GM18907 (cell line): Measurements from ENCODE around the gene GSTT2B.
"Not testable (repeated sequence)": the region's sequence is repeated elsewhere in the genome, so short reads cannot be mapped to it uniquely, and the experiment has no call there.

Experiments
- ATAC-seq: cut with Tn5 transposase; IDR thresholded peaks from one replicate; pipeline ENCODE4 v1.9.1; 2021; ENCODE audit warnings: mild to moderate bottlenecking, moderate library complexity; ENCODE audit not compliant: unreplicated experiment

Gene GSTT2B, protein sequence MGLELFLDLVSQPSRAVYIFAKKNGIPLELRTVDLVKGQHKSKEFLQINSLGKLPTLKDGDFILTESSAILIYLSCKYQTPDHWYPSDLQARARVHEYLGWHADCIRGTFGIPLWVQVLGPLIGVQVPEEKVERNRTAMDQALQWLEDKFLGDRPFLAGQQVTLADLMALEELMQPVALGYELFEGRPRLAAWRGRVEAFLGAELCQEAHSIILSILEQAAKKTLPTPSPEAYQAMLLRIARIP

DNA sequence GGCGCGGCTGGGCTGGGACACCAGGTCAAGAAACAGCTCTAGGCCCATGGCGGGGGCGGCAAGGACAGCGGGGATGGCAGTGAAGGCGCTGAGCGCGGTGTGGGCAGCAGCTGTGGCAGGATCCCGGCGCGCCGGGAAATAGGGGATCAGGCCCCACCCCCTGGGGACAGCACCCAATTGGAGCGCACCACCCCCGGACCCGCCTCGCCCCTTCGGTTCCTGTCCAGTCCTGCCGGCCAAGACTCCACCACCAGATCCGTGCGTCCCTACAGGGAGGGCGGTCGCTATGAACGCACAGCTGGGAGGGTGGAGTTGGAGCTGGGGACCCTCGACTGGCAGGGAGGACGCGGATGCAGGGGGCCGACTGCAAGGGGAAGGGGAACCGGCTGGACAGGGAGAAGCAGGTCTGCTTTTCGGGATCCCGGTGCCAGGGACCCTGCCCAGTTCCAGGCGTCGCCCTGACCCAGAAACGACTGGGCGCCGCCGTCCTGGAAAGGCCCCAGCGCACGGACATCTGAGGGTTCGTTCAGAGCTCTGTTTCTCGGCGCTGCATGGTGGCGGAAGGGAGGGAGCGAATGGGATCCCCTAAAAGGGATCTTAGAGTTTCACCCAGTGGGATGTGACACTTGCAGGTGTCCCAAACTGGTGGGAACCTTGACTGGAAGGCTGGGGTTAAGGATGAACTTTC is at the start of gene GSTT2B:
Gene GSTT2B, minus strand, starts transcription at position 112 of the 688 bp plus-strand sequence. Its CDS starts 64 bp downstream, at position 48.
- ATAC-seq = not testable (repeated sequence)

DNA sequence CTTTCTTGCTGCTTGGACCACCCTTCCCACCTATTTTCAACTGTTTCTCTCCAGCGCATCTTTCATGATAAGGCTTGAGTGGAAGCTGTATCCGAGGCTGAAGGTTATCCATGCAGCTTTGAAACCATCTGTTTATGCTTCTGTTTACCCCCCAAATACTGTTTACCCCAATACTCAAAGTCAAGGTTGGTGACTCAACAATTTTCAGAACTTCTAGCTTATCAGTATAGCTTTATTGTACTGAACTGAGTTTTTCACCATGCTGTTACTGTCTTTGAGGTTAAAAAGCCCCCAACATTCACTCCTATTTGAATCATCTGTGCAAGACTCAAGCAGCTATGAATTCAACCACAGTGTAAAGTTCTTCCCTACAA is 49.0 kb upstream of the GSTT2B start:
- no peak for ATAC-seq

DNA sequence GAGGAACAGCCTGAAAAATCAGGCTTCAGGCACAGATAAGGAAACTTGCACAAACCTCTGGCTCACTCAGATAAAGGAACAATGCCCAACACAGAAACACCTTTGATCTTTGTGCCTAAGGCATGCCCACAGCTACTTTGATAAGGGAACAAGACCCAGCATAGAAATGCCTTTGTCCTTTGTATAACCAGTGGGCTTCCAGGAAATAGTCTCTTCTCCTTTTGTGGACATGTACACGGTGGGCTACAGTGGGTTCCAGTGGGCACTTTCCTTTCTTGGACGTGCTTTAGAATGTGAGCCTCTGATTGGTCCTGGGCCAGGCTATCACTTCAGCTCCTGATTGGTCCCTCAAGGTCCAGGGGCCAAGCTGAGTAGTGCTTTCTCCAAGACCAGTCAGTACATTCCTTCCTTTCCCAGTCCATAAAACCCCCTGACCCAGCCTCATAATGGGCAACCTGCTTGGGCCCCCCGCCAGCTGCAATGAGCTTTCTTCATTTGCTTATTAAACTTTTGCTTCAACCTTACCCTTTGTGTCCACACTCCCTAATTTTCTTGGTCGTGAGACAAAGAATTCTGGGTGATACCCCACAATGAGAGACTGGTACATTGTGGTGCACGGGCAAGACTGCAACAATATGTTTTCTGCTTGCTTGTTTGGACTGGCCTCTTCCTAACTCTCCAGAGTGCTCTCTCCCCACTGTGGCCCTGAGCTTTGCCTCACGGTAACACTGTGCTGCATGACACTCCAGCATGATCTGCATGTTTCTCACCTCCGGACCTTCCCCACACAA is 48.4 kb upstream of the GSTT2B start:
- no peak for ATAC-seq

DNA sequence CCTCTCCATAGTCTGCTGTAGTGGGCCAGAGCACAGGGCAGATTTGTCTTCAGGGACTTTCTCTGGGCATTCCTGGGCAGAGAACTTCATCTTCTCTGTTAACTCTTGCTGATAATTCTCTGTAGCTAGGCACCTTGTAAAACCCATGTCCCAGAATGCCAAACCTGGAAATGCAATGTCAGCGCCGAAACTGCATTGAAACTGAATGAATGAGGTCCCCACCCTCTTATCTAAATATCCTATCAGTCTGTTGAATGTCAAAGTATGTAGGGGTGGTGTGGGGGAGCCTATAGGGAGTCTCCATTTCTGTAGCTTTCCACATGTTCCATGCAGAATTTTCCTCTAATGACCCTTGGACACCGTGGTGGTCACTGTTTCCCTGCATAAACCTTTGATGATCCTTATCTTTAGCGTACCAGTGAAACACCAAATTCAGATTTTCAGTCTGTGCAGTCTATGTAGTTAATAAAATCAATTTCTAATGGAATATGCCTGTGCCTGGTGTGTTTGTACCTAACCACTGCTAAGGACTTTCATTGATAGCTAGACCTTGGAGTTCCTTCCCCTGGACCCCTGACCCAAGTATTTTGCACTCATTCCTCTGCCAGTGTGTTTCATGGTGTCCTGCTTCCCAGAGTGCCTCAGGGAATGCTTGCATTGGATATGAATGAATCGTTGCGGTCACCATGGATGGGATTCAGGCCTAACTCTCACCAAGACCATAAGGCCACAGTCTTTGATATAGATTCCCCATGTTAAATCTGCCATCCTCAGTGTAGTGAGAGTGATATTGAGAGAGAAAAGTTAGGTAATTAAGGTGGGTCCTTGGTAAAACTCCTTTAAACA is 47.6 kb upstream of the GSTT2B start:
- no peak for ATAC-seq

DNA sequence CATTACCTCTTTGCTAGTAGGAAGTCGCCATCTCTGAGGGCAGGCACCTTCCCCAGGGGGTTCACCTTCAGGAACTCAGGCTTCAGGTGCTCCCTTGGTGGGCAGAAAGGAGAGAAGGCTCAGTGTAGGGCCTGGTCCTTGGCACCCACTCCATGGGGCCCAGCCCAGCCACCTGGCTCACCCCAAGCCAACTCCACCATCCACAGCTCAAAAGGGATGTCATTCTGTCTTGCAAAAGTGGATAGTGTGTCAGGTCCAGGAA is 47.0 kb upstream of the GSTT2B start:
- no peak for ATAC-seq

DNA sequence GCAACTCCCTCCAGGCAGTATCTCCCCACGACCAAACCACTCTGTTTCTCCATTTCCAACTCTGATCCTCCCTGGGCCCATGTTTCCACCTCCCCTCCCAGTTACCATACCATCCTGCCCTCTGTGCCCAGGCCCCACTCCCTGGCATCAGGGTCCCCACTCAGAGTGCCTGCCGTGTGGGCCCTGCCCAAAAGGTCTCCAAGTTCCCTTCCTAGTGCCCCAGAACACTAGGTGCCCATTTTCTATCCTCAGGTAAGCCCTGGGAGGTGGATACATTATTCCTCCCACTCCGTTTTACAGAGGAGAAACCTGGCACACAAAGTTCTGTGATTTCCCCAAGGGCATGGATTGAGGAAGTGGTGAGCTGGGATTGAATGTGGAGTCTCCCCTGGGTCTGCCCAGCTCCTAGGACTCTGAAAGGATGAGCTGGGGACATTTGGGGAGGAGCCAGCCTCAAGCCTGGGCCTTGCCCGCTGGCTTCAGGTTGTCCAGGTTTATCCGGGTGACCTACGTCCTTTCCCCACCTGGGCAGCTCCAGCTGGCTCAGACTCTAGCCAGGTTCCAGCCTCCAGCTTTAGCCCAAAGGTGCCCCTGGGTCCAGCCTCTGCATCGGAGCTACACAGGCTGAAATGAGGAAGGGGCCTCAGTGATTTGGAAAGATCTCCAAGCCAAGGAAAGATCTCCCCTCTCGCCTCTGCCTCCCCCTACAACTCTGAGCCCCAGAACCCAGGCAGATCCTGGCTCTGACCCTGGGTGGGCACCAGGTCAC is 46.4 kb upstream of the GSTT2B start:
- no peak for ATAC-seq

DNA sequence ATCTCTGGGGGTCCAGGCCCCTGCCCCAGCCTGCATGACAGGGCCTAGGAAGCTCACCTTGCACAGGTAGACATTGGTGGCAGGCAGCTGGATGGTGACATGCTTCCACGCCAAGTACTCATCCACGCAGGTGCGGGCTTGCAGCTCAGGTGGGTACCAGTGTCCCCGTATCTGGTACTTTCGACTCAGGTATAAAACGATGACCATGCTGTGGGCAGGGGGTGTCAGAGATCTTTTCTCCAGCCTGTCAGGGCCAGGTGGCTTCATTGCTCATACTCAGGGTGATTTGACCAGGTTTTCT is 45.9 kb upstream of the GSTT2B start:
- no peak for ATAC-seq

DNA sequence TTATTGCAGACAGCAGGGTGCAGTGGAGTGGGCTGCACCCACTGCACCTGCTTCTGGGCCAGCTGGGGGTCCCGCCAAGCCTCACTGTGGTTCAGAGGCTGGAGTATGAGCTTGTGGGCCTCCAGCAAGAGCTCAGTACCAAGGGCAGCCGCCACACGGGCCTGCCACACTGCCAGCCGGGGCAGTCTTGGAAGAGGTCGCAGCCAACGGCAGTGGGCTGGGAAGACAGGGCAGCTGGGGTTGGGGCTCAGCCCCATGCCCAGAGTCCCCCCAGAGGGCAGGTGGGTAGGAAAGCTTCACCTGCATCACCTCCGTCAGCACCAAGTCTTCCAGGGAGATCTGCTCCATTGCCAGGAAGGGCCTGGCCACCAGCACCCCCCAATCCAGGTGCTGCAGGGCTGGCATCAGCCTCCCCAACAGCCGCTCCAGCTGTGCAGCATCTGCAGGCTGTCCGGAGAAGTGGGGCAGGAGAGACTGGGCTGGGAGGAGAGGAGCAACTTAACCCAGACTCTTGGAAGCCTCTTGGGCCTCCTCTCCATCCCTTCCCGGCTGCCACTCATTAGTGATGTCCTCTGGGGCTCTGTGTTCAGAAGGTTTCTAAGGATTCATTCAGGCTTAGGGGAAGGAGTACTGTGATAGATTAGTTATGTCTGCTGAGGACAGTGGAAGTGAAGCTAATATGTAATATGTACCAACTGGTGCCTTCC is 45.4 kb upstream of the GSTT2B start:
- ATAC-seq = no peak

DNA sequence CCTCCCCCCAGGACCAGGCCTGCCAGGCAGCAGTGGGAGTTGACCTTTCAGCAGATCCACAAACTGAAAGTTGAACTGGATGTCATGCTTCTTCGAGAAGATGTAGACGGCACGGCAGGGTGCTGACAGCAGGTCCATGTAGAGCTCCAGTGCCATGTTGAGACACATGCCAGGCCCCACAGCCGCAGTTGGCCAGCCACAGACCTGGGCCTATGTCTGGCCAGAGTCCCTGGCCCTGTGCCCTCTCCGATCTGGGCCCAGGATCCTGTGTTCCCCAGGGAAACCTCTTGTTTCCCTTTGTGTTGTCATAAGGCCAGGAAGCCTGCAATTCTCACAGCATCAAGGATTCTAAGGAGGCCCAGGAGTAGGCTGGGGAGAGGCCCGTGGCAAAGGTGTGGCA is 44.2 kb upstream of the GSTT2B start, which contains the start of gene GSTT4:
Gene GSTT4, minus strand, starts transcription at position 253 of the 400 bp plus-strand sequence. Its CDS starts 97 bp downstream, at position 156.
- no peak for ATAC-seq

DNA sequence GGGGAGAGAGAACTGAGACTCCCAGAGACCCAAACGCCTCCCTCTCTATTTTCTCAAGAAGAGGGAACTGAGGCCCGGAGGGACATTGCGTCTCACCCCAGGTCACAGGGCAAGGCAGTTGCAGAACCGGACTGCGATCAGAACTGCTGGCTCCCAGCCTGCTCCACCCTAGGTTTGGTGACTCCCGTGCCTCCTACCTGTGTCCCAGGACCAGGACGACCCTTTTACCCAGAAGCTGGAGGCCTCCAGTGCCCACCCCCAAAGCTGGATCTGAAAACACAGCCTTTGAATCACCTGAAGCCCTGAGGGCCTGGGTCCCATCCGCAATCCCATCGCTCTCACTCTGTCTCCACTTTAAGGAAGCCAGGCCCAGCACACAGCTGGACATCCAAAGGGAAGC is 42.9 kb upstream of the GSTT2B start:
- no peak for ATAC-seq

DNA sequence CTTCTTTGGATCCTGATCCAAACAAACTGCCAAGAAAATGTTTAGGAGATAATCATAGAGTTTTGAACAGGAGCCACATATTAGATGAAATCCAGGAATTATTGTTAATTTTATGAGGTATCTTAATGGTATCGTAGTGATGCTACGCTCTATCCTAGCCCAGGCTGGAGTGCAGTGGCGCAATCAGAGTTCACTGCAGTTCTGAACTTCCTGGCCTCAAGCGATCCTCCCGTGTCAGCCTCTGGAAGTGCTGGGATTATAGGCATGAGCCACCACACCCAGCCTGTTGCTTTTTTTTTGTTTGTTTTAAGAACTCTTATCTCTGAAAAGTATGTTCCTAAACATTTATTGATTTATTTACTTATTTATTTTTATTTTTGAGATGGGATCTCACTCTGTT is 41.9 kb upstream of the GSTT2B start:
- ATAC-seq = no peak

DNA sequence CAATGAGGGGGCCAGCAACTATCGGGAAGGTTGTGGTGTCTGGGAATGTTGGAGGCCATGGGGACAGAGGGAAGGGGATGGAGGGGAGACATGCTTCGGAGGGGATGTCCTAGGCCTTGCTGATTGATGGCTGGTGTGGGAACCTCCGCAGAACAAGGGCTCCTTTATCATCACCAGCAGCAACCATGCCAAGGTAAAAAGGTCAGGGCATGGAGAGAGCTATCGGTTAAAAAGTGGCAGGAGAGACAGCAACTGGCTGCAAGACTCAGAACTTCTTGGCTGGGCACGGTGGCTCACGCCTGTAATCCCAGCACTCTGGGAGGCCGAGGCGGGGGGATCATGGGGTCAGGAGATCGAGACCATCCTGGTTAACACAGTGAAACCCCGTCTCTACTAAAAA is 41.3 kb upstream of the GSTT2B start:
- no peak for ATAC-seq

DNA sequence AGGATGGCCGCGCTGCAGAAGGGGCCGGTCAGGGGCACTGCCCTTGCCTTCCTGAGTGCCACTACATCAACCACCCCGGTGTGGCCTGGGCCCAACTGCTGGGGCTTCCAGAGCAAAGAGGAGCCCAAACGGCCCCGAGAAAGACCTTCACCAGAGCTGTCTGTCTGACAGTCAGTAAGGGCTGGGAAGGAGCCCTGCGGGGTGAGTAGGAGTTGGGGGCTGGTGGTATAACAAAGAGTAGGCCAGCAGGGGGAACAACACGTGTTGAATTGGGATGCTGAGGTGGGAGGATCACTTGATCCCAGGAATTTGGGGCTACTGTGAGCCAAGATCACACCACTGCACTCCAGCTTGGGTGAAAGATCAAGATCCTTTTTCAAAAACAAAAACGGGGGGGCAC is 40.3 kb upstream of the GSTT2B start:
- no peak for ATAC-seq

DNA sequence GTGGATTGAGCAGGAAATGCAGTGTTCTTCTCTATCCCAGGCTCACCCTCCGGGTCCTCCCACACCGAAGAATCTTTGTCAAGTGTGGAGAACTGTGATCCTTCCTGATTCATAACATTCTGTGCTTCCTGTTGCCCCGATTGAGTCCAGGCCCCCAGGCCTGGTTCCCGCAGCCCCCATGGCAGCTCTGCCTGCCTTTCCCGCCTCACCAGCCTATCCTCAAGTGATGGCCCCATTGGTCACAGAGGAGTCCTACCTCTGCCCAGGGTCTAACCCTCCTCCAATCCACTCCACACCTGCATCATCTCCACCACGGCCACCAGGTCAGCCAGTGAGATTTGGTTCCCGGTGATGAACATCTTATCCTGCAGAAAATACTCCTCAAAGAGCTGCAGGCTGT is 38.8 kb upstream of the GSTT2B start:
- ATAC-seq = not testable (repeated sequence)

DNA sequence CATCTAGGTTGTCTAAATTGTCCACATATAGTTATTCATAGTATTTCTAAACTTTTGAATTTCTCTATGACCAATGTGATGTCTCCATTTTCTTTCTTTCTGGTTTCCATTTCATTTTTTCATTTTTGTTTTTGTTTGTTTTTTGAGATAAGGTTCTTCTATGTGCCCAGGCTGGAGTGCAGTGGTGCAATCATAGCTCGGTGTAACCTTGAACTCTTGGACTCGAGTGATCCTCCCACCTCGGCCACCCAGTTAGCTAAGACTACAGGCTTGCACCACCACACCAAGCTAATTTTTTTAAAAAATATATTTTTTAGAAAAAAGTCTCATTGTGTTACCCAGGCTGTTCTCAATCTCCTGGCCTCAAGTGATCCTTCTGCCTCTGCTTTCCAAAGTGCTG is 36.1 kb upstream of the GSTT2B start:
- no peak for ATAC-seq

DNA sequence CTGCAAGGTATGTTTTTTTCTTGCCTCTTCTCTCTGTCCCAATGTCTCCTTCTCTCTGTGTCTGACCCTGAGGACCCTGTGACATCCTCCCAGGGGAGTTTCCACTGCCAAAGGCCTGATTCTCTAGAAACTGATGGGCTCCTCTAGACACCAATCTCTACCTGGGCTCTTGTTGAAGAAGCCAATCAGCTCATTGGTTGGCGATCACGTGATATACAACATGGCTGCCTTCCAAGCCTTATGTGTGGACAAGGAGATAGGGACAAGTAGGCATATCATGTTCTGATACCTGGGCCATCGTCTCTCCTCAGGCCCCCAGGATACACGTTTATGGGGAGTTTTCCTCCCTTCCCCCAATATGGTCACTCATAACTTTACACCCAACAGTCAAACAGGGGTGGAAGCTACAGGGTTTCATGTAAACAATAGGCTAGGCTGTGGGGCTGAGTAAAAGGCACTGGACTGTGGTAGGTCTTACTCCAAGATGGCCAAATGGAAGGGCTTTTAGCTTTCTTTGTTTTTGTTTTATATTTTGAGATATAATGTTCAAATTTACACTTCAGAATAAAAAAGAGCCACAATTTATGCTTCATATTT is 32.7 kb upstream of the GSTT2B start:
- not testable (repeated sequence) for ATAC-seq

DNA sequence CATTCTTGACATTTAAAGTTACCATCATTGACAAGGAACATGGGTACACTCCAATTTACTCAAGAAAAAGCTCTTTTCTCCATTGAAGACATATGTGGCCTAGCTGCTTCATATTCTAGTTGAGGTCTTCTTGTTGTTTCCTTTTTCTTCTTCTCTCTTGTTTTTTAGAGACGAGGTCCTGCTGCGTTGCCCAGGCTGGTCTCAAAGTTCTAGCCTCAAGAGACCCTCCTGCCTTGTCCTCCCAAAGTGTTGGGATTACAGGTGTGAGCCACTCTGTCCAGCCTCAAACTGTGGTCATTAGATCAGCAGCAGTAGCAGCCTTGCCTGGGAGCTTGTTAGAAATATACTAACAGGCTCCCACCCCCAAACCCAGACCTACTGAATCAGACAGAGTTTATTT is 32.1 kb upstream of the GSTT2B start:
- not testable (repeated sequence) for ATAC-seq

DNA sequence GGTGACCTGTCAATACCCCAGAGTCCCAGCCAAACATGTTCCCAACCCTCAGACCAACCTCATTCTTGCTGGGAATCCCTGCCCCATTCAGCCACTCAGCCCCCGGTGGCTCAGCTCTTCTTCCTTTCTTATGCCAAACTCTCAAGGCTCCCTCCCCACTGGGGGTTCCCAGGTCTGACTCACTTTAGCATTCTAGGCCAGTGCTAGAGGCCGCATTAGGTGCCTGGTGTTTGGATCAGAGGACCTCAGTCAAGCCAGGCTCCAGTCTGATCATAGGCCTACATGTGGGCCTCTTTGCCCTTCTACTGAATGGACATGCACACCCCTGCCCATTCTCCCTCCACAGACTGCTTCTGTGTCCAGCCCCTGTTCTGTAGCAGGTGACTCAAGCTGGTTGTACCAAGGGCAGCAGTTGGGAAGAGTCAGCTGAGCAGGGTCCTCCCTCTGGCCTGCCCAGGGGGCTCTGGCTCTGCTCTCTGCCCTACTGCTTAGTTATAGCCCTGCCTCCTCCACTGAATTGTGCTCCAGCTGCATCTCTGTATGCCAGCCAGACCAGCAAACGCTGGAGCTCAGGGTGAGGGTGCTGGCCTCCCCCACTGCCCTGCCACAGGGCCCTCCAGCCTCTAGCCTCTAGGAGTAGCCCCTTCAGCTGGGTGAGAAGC is 28.7 kb upstream of the GSTT2B start:
- not testable (repeated sequence) for ATAC-seq

DNA sequence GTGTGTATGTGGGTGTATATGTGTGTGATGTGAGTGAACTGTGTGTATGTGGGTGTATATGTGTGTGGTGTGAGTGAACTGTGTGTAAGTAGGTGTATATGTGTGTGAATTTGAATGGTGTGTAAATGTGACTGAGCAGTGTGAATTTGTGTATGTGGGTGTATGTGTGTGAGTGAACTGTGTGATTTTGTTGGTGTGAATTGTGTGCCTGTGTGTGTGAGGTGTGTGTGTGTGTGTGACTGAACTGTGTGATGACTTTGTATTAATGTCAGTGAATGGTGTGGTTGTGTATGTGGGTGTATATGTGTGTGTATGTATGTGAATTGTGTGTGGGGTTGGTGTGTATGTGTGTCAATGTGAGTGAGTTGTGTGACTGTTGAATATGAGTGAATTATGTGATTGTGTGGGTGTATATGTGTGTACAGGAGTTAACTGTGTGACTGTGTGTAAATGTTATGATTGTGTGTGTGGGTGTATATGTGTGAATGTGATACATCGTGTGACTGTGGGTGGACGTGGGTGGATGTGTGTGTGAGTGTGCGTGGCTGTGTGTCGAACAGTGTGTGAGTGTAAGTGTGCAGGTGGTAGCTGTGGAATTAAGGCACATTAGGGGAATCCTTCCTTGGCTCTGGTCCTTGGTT is 25.7 kb upstream of the GSTT2B start:
- ATAC-seq = not testable (repeated sequence)
